Left ventricle myocardium inferior (tissue), 1 donor: ENCODE measurements around the gene DENND4A. TPM values are rescaled to one million over a fixed set of nuclear protein-coding genes. Genes with fewer than 3 reads are reported as not detected.

ENCODE experiments used
- DNase-seq: peaks from one replicate; pipeline ENCODE4 v3.0.0-alpha.2; 2020
- H3K27ac ChIP-seq: fragments of 200-600 bp; replicated peaks from 2 replicates; pipeline ENCODE4 v1.8.0; 2021
- H3K27me3 ChIP-seq: fragments of 200-600 bp; 2 replicates; pipeline ENCODE4 v1.8.0; 2021; ENCODE audit warnings: low read depth
- H3K36me3 ChIP-seq: fragments of 200-600 bp; 2 replicates; pipeline ENCODE4 v1.8.0; 2021
- H3K4me1 ChIP-seq: fragments of 200-600 bp; 2 replicates; pipeline ENCODE4 v1.8.0; 2021
- H3K4me3 ChIP-seq: fragments of 200-600 bp; 2 replicates; pipeline ENCODE4 v1.8.0; 2021; ENCODE audit warnings: mild to moderate bottlenecking, moderate library complexity
- H3K9me3 ChIP-seq: fragments of 200-600 bp; replicated peaks from 2 replicates; pipeline ENCODE4 v1.8.0; 2021
- intact Hi-C: fragments of 100-400 bp; cut with micrococcal nuclease; formaldehyde crosslinking; loops from one replicate; pipeline ENCODE4 v1.11.0; 2022
- total RNA-seq: library from RNA; stranded (reverse); fragmentation: NEBNext Ultra II Directional; extraction: Animal tissue kit (Norgen Biotek cat#: 25700); gene quantifications from one replicate; pipeline ENCODE4 v1.2.1, GENCODE V29; 2021
- TF ChIP-seq, protein P1 (sequence below): fragments of 200-600 bp; IDR thresholded peaks from 2 replicates; pipeline ENCODE4 v1.8.0; 2021; ENCODE audit warnings: antibody characterized with exemption, mild to moderate bottlenecking, borderline replicate concordance
- donor health status: DM: no; HTN: yes; CAD: no; lungs with severe emphysema.

Gene DENND4A
- total RNA-seq, 1 donor from 2014 or later = 13.5 TPM

DNA sequence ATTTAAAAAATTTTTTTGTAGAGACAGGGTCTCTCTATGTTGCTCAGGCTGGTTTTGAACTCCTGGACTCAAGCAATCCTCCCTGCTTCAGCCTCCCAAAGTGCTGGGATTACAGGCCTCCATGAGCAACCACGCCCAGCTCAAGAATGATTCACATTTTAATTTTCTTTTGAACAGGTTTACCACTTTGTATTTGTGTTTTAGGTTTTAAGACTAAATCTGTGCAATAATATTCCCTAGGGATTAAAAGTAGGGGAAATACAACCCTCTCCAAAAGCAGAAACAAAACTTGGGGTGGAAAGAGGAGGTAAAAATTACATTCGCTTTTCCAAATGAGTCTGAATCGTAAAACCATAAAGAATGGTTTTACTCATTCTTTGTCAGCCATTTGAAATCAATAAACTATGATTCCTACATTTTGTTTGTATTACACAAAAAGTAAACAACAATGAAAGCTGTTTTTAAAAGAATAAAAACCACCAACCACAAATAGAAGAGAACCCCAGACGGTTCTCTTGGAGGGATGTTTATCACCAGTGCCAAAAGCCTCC is 132.5 kb downstream of the DENND4A start:
- H3K9me3 ChIP-seq = no peaks in the 10 kb centered on the region
- H3K36me3 ChIP-seq = peaks cover 76% of the 10 kb centered on the region
- H3K4me1 ChIP-seq = no peaks in the 10 kb centered on the region
- no peak overlapping the region for H3K27ac ChIP-seq
- intact Hi-C loops = no loop called here
- H3K4me3 ChIP-seq = no peak overlapping the region
- no peaks in the 10 kb centered on the region for H3K27me3 ChIP-seq
- no peak for DNase-seq
- TF ChIP-seq, protein P1, sequence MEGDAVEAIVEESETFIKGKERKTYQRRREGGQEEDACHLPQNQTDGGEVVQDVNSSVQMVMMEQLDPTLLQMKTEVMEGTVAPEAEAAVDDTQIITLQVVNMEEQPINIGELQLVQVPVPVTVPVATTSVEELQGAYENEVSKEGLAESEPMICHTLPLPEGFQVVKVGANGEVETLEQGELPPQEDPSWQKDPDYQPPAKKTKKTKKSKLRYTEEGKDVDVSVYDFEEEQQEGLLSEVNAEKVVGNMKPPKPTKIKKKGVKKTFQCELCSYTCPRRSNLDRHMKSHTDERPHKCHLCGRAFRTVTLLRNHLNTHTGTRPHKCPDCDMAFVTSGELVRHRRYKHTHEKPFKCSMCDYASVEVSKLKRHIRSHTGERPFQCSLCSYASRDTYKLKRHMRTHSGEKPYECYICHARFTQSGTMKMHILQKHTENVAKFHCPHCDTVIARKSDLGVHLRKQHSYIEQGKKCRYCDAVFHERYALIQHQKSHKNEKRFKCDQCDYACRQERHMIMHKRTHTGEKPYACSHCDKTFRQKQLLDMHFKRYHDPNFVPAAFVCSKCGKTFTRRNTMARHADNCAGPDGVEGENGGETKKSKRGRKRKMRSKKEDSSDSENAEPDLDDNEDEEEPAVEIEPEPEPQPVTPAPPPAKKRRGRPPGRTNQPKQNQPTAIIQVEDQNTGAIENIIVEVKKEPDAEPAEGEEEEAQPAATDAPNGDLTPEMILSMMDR = no peak

DNA sequence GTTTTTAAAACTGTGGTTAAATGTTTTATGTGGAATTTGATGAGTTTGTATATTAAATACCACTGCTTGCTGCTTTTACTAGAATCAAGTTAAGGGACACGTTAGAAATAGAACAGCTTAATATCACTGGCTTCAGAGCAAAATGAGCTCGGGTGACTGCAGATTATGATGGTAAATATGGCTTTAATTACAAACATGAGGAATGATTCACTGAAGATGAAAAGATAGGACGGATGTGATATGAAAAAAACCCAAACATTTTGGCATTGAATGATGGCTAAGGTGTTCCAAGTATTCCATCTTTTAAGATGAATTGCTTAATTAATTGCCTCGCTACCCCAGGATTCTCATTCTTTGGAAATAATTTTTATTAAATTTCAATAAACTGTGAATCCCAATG is 136.6 kb downstream of the DENND4A start:
- Histone ChIP-seq H3K36me3 (peaks cover 38% of the 10 kb centered on the region), H3K9me3 (no peaks in the 10 kb centered on the region), H3K4me1 (peaks cover 5% of the 10 kb centered on the region), H3K27me3 (no peaks in the 10 kb centered on the region), H3K4me3 (no peak overlapping the region), H3K27ac (no peak overlapping the region)
- DNase-seq = no peak
- intact Hi-C loops = no loop called here
- TF ChIP-seq, protein P1 = no peak

DNA sequence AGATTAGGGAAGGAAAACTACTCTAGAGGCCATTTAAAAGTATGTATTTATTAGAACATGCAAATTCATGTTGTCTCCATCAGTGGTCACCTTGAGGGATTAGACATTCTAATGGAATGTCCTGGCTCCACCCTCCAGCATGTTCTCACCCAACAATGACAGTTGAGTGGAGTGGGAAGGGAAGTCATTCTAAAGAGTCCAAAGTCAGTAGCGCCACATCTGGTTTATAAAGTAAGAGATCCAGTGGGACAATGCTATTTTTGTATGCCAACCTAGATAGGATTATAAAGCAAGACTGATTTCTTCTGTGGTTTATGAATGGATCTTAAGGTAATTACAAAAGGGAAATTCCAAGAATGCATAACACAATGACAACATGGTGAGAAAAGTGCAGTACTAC is 137.1 kb downstream of the DENND4A start:
- DNase-seq = no peak
- Histone ChIP-seq H3K27ac (no peak overlapping the region), H3K36me3 (peaks cover 38% of the 10 kb centered on the region), H3K4me3 (no peak overlapping the region), H3K27me3 (no peaks in the 10 kb centered on the region), H3K9me3 (no peaks in the 10 kb centered on the region), H3K4me1 (peaks cover 5% of the 10 kb centered on the region)
- TF ChIP-seq, protein P1 = no peak
- intact Hi-C loops = no loop called here

DNA sequence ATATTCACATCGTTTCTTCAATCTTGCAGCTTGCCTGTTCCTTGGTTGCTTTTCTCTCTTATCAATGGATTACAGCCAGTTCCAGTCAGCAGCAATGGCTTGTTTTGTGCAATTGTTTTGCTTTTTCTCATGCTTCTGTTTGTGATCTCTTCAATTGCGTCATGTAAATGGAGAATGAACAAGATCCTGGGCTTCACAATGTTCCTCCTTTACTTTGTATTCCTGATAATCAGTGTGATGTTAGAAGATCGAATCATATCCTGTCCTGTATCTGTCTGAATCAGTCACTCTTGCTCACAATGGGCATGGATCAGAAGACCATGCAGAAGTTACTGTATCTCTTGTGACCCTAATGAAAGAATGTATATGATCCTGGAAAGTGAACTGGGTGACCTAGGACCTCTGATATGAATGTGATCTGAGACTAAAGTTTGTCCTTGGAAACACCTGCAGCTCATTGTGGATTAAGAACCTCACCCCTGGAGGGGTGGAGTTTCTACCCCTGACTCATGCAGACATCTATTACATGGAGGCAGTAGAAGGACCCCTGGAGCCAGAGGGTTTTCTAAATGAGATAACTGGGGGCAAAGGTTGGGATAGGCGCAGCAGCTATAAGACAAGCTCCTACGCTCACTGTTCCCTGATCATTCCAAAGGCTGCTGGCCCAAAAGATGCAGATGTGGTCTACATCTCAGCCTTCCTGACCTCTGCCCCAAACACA is 138.1 kb downstream of the DENND4A start:
- no peak overlapping the region for H3K4me3 ChIP-seq
- DNase-seq = no peak
- no peaks in the 10 kb centered on the region for H3K9me3 ChIP-seq
- TF ChIP-seq, protein P1 = no peak
- H3K4me1 ChIP-seq = peaks cover 5% of the 10 kb centered on the region
- peaks cover 29% of the 10 kb centered on the region for H3K36me3 ChIP-seq
- no peak overlapping the region for H3K27ac ChIP-seq
- intact Hi-C loops = no loop called here
- no peaks in the 10 kb centered on the region for H3K27me3 ChIP-seq

DNA sequence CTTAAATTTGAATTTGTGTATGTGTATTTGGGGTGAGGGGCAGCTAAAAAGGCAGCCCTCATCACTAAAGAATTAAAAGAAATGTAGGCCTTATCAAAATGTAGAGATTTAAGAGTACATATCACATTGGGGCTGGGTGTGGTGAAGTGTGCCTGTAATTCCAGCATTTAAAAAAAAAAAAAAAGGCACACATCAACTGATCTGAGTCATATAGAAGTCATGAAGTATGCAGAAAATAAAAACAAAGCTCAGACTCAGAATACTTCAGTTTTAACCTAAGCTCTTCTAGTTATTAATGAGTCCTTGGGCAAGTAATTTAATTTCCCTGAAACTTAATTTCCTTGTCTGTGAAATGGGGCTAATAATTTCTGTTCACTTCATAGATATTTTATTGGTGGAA is 138.8 kb downstream of the DENND4A start:
- Histone ChIP-seq H3K4me1 (peaks cover 5% of the 10 kb centered on the region), H3K4me3 (no peak overlapping the region), H3K27ac (no peak overlapping the region), H3K27me3 (no peaks in the 10 kb centered on the region), H3K36me3 (peaks cover 23% of the 10 kb centered on the region), H3K9me3 (no peaks in the 10 kb centered on the region)
- intact Hi-C loops = no loop called here
- DNase-seq = no peak
- TF ChIP-seq, protein P1 = no peak
